ENCODE results near the gene CCDC24.

CCDC24 gene

DNA sequence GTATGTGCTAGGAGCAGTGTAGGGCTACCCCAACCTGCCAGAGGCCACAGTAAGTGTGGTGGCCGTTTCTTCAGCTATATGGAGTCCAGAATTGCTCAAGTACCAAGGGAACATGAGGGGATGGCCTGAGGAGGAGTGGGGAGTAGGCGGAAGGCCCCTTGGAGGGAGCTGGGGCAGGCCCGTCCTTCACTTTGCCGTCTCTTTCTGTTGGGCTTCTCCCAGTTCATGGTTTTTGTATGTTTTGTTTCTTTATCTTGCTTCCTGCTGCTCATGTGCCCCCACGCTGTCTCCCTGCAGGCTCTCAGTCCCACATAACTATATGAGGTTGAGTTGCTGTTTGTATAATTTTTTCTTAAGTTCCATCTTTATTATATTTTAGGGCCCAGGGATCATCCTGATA, 27.5 kb upstream of the CCDC24 start:
- Histone ChIP-seq H3K27ac (ENCODE audit: low read depth, low read length, severe bottlenecking) (no peak overlapping the region), H3K4me1 (ENCODE audit: control insufficient read depth, insufficient read depth, low read length, poor library complexity, severe bottlenecking) (no peaks in the 10 kb centered on the region), H3K9me3 (ENCODE audit: control insufficient read depth, low read length) (no peaks in the 10 kb centered on the region), H3K36me3 (ENCODE audit: control insufficient read depth, insufficient read depth, low read length) (peaks cover 45% of the 10 kb centered on the region), H3K4me3 (ENCODE audit: extremely low read depth, insufficient read depth, low read length, poor library complexity, severe bottlenecking) (no peak overlapping the region)
- WGBS, 2 experiments (ENCODE audit: insufficient coverage in 2 of 2) = 95 to 96% methylated on average over 4 of the region's 5 CpGs

DNA sequence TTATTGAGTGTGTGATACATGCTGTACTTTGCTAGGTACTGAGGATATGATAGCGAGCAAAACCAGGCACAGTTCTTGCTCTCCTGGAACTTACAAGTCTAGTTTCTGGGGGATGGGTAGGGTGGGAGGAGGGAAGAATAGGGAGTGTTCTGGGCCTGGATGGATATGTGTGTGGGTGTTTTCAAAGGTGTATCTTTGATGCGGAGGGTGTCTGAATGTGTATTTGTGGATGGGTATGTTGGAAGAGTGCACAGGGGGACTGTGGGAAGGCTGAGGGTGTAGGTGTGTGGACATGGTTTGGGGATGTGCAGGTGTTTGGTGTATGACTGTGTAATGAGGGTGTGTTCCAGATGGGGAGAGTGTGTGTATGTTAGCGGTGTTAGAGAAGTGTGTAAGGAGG, 26.1 kb upstream of the CCDC24 start:
- 93 to 100% methylated on average over 2 of the region's 3 CpGs for WGBS, 2 experiments (ENCODE audit: insufficient coverage in 2 of 2)
- no peaks in the 10 kb centered on the region for H3K9me3 ChIP-seq (ENCODE audit: control insufficient read depth, low read length)
- H3K4me1 ChIP-seq (ENCODE audit: control insufficient read depth, insufficient read depth, low read length, poor library complexity, severe bottlenecking) = no peaks in the 10 kb centered on the region
- H3K4me3 ChIP-seq (ENCODE audit: extremely low read depth, insufficient read depth, low read length, poor library complexity, severe bottlenecking) = no peak overlapping the region
- H3K27ac ChIP-seq (ENCODE audit: low read depth, low read length, severe bottlenecking) = no peak overlapping the region
- peaks cover 32% of the 10 kb centered on the region for H3K36me3 ChIP-seq (ENCODE audit: control insufficient read depth, insufficient read depth, low read length)

DNA sequence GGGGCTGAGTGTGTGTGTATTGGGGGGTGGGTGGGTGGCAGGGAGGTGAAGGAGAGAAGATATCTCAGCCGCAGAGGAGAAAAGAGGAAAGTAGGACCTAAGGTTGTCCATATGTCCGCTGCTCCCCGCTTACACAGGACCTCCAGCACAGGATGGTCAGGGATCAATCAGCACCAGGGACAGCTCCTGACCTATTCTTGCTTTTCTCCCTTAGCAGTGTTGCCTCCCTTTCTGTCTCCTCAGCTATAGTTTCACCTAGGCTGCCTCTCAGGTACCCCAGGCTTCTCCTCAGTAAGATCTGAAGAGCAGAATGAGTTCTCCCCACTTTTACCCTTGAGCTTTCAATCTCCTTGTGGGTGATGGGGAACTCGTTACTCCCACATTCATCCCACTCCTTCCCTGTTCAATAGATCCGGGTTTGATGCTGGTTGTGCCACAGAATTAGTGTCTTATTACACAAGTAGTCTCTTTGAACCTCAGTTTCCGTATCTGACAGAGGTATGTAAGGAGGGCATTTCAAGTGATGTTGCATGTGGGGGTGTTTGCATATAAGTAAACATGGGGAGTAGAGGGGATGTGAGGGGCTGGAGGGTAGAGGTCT, 23.0 kb upstream of the CCDC24 start:
- WGBS, 2 experiments (ENCODE audit: insufficient coverage in 2 of 2) = 84% methylated on average over 4 to 5 of the region's 6 CpGs
- no peaks in the 10 kb centered on the region for H3K9me3 ChIP-seq (ENCODE audit: control insufficient read depth, low read length)
- no peak overlapping the region for H3K27ac ChIP-seq (ENCODE audit: low read depth, low read length, severe bottlenecking)
- H3K4me3 ChIP-seq (ENCODE audit: extremely low read depth, insufficient read depth, low read length, poor library complexity, severe bottlenecking) = no peak overlapping the region
- peaks cover 7% of the 10 kb centered on the region for H3K4me1 ChIP-seq (ENCODE audit: control insufficient read depth, insufficient read depth, low read length, poor library complexity, severe bottlenecking)
- peaks cover 34% of the 10 kb centered on the region for H3K36me3 ChIP-seq (ENCODE audit: control insufficient read depth, insufficient read depth, low read length)

DNA sequence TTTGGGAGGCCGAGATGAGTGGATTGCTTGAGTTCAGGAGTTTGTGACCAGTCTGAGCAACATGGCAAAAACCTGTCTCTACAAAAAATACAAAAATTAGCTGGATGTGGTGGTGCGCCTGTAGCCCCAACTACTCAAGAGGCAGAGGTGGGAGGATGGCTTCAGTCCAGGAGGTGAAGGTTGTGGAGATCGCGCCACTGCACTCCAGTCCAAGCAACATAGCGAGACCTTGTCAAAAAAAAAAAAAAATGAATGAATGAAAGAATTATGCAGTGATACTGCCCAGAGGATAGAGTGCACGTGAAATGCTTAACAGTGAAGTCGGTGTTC, 22.0 kb upstream of the CCDC24 start:
- 49 to 70% methylated on average over 5 to 7 of the region's 7 CpGs for WGBS, 2 experiments (ENCODE audit: insufficient coverage in 2 of 2)

DNA sequence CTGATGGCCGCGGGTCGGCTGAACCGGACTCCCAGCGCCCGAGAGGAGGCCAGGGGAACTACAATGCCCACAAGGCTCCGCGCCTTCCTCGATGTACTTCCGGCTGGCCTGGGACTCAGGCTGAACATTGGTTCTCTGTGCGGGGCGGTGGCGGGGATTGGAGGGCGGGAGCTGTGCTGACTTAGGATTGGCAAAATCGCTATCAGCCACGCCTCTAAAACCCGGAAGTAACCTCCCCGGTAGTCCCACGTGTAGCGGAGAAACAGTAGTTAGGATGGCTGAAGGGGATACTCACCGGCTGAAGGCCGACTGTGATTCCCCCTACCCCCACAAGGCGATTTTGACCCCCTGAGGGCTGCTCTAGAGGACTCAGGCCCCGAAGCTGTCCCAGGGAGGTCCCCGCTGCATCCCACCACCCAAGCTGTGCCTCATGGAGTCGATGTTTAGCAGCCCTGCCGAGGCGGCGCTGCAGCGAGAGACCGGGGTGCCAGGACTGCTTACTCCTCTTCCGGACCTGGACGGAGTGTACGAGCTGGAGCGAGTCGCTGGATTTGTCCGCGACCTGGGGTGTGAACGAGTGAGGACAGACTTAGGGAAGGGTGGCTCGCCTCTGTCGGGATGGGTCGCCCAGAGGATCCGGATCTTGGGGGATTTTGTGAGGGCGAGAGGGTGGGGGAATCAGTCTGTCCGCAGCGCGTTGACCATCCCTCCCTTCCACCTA, 21.5 kb upstream of the CCDC24 start, which contains the start of gene DPH2:
Gene DPH2, plus strand, starts transcription at position 265 of the 721 bp plus-strand sequence. Its CDS starts 166 bp downstream, at position 431.
- H3K36me3 ChIP-seq (ENCODE audit: control insufficient read depth, insufficient read depth, low read length) = peaks cover 28% of the 10 kb centered on the region
- H3K9me3 ChIP-seq (ENCODE audit: control insufficient read depth, low read length) = no peaks in the 10 kb centered on the region
- WGBS, 2 experiments (ENCODE audit: insufficient coverage in 2 of 2) = 0 to 1% methylated on average over 29 to 36 of the region's 47 CpGs
- no peak within 1 kb of the TSS for H3K27ac ChIP-seq (ENCODE audit: low read depth, low read length, severe bottlenecking)
- peak within 1 kb of the TSS; percentile 76 for H3K4me3 ChIP-seq (ENCODE audit: extremely low read depth, insufficient read depth, low read length, poor library complexity, severe bottlenecking)
- peaks cover 7% of the 10 kb centered on the region for H3K4me1 ChIP-seq (ENCODE audit: control insufficient read depth, insufficient read depth, low read length, poor library complexity, severe bottlenecking)

More for the DNA sequence above, 22.0 kb upstream of the CCDC24 start:
- peaks cover 7% of the 10 kb centered on the region for H3K4me1 ChIP-seq (ENCODE audit: control insufficient read depth, insufficient read depth, low read length, poor library complexity, severe bottlenecking)
- H3K36me3 ChIP-seq (ENCODE audit: control insufficient read depth, insufficient read depth, low read length) = peaks cover 28% of the 10 kb centered on the region
- no peaks in the 10 kb centered on the region for H3K9me3 ChIP-seq (ENCODE audit: control insufficient read depth, low read length)
- no peak overlapping the region for H3K27ac ChIP-seq (ENCODE audit: low read depth, low read length, severe bottlenecking)
- no peak overlapping the region for H3K4me3 ChIP-seq (ENCODE audit: extremely low read depth, insufficient read depth, low read length, poor library complexity, severe bottlenecking)

DNA sequence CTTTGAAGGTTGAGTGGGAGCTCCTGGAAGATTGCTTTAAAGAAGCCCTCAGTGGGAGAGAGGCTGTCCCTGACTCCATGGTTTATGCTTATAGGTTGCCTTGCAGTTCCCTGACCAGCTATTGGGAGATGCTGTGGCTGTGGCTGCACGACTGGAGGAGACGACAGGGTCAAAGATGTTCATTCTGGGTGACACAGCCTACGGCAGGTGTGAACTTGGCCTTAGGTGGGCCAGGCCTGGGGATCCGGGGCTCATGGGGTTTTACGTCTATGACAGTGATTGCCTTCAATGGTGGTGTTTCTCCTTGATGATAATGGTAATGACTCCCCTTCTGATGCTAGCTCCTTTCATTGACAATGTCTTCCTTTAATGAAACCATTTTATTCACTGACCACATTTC, 20.9 kb upstream of the CCDC24 start:
- Histone ChIP-seq H3K9me3 (ENCODE audit: control insufficient read depth, low read length) (no peaks in the 10 kb centered on the region), H3K4me1 (ENCODE audit: control insufficient read depth, insufficient read depth, low read length, poor library complexity, severe bottlenecking) (peaks cover 7% of the 10 kb centered on the region), H3K4me3 (ENCODE audit: extremely low read depth, insufficient read depth, low read length, poor library complexity, severe bottlenecking) (peak overlapping the region; percentile 76), H3K27ac (ENCODE audit: low read depth, low read length, severe bottlenecking) (no peak overlapping the region), H3K36me3 (ENCODE audit: control insufficient read depth, insufficient read depth, low read length) (peaks cover 28% of the 10 kb centered on the region)
- 28 to 63% methylated on average over 3 to 4 of the region's 5 CpGs for whole genome bisulfite sequencing, 2 experiments (ENCODE audit: insufficient coverage in 2 of 2)

DNA sequence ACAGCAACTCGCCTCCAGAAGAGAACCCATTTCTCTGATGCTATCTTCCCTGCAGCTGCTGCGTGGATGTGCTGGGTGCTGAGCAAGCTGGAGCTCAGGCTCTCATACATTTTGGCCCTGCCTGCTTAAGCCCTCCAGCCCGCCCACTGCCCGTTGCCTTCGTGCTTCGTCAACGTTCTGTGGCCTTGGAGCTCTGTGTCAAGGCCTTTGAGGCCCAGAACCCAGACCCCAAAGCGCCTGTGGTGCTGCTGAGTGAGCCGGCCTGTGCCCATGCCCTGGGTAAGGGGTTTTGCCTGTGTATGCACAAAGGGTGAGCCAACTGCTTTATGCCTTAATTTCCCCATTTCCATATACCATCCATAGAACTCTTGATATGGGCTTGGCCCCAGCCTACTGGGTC, 20.5 kb upstream of the CCDC24 start:
- Histone ChIP-seq H3K36me3 (ENCODE audit: control insufficient read depth, insufficient read depth, low read length) (peaks cover 28% of the 10 kb centered on the region), H3K4me3 (ENCODE audit: extremely low read depth, insufficient read depth, low read length, poor library complexity, severe bottlenecking) (peak overlapping the region; percentile 76), H3K27ac (ENCODE audit: low read depth, low read length, severe bottlenecking) (no peak overlapping the region), H3K9me3 (ENCODE audit: control insufficient read depth, low read length) (no peaks in the 10 kb centered on the region), H3K4me1 (ENCODE audit: control insufficient read depth, insufficient read depth, low read length, poor library complexity, severe bottlenecking) (peaks cover 7% of the 10 kb centered on the region)
- 92% methylated on average over 7 to 9 of the region's 9 CpGs for WGBS, 2 experiments (ENCODE audit: insufficient coverage in 2 of 2)

DNA sequence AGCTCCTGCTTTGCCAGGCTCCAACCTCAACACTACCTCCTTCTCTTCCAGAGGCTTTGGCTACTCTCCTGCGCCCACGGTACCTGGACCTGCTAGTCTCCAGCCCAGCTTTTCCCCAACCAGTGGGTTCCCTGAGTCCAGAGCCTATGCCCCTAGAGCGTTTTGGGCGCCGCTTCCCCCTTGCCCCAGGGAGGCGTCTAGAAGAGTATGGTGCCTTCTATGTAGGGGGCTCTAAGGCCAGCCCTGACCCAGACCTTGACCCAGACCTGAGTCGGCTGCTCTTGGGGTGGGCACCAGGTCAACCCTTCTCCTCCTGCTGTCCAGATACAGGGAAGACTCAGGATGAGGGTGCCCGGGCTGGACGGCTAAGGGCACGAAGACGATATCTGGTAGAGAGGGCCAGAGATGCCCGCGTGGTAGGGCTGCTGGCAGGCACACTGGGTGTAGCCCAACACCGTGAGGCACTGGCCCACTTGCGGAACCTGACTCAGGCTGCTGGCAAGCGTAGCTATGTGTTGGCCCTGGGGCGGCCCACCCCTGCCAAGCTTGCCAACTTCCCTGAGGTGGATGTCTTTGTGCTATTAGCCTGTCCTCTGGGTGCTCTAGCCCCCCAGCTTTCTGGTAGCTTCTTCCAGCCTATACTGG, 19.9 kb upstream of the CCDC24 start:
- 93% methylated on average over 15 to 17 of the region's 17 CpGs for WGBS, 2 experiments (ENCODE audit: insufficient coverage in 2 of 2)
- no peaks in the 10 kb centered on the region for H3K9me3 ChIP-seq (ENCODE audit: control insufficient read depth, low read length)
- no peak overlapping the region for H3K27ac ChIP-seq (ENCODE audit: low read depth, low read length, severe bottlenecking)
- peaks cover 32% of the 10 kb centered on the region for H3K36me3 ChIP-seq (ENCODE audit: control insufficient read depth, insufficient read depth, low read length)
- H3K4me1 ChIP-seq (ENCODE audit: control insufficient read depth, insufficient read depth, low read length, poor library complexity, severe bottlenecking) = peaks cover 7% of the 10 kb centered on the region
- no peak overlapping the region for H3K4me3 ChIP-seq (ENCODE audit: extremely low read depth, insufficient read depth, low read length, poor library complexity, severe bottlenecking)

DNA sequence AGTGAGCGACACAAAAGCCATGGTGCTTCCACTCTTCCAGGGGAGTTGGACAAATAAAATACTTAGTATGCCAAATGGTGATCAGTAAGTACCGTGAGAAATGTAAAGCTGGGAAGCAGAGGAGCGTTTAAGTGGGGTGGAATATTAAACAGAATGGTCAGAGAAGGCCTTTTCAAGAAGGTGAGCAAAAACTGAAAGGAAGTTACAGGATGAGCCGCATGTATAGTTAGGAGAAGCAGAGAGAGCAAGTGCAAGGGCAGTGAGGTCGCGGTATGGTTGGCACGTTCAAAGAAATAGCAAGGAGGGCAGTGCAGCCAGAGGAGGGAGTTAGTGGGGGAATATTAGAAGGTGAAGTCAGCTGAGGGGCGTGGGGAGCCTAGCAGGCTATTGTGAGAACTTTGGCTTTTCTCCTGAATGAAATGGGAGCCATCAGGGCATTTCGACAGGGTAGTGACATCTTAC, 17.4 kb upstream of the CCDC24 start:
- WGBS, 2 experiments (ENCODE audit: insufficient coverage in 2 of 2) = 39 to 48% methylated on average over 9 of the region's 9 CpGs
- Histone ChIP-seq H3K4me3 (ENCODE audit: extremely low read depth, insufficient read depth, low read length, poor library complexity, severe bottlenecking) (peak overlapping the region; percentile 86), H3K4me1 (ENCODE audit: control insufficient read depth, insufficient read depth, low read length, poor library complexity, severe bottlenecking) (peaks cover 14% of the 10 kb centered on the region), H3K9me3 (ENCODE audit: control insufficient read depth, low read length) (no peaks in the 10 kb centered on the region), H3K27ac (ENCODE audit: low read depth, low read length, severe bottlenecking) (no peak overlapping the region), H3K36me3 (ENCODE audit: control insufficient read depth, insufficient read depth, low read length) (peaks cover 45% of the 10 kb centered on the region)

DNA sequence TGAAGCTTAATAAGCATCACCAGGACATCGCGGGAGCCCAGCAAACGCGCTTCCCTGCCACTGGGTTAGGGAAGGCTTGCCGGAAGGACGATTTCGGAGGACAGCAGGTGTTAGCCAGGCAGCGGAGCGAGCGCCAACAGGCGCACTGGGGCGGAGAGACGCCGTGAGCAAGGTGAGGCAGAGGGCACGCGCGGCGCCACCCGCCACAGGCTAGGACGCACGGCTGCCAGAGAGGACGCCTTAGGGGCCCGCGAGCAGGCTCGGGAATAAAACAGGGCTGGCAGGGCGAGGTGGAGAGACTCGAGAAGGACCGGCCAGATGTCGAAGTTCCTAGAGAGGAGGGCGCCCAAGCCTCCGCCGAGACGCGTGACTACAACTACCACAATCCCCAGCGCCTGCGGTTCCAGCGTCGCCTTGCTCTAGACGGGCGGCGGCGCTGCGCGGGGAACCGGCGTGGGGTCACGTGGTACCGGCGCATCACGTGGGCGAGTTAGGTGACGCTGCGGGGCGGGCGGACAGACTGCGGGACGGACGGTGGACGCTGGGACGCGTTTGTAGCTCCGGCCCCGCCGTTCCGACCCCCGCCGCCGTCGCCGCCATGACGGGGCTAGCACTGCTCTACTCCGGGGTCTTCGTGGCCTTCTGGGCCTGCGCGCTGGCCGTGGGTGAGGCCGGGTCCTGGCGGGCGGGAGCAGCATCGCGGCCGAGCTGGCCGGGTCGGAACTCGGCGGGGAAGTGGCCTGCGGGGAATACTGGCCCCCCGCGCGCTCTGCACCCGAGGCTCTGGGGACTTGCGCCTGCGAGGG, 16.8 kb upstream of the CCDC24 start, which contains the start of gene ATP6V0B:
Gene ATP6V0B, plus strand, starts transcription at position 518 of the 806 bp plus-strand sequence. Its CDS starts 81 bp downstream, at position 599.
- Histone ChIP-seq H3K4me1 (ENCODE audit: control insufficient read depth, insufficient read depth, low read length, poor library complexity, severe bottlenecking) (peaks cover 14% of the 10 kb centered on the region), H3K27ac (ENCODE audit: low read depth, low read length, severe bottlenecking) (peak within 1 kb of the TSS; percentile 74), H3K4me3 (ENCODE audit: extremely low read depth, insufficient read depth, low read length, poor library complexity, severe bottlenecking) (peak within 1 kb of the TSS; percentile 86), H3K9me3 (ENCODE audit: control insufficient read depth, low read length) (no peaks in the 10 kb centered on the region), H3K36me3 (ENCODE audit: control insufficient read depth, insufficient read depth, low read length) (peaks cover 45% of the 10 kb centered on the region)
- WGBS, 2 experiments (ENCODE audit: insufficient coverage in 2 of 2) = 0 to 1% methylated on average over 74 to 78 of the region's 93 CpGs
